Measurements from ENCODE around the gene BAMBI. TPM values are rescaled to one million over a fixed set of nuclear protein-coding genes. Genes with fewer than 3 reads are reported as not detected.

The BAMBI gene
- total and polyA plus RNA-seq, 8 donors: 0.85 to 9.1 (median 1.5) TPM; not detected in 3

GRCh38 chr10:28687683-28688001, 10.3 kb downstream of the BAMBI start:
- Histone ChIP-seq H3K27ac (no peak overlapping the region), H3K4me1 (peaks cover 0 to 5% (median 2%) of the 10 kb centered on the region in 4 donors), H3K27me3 (no peaks in the 10 kb centered on the region), H3K4me3 (no peak overlapping the region), H3K36me3 (no peaks in the 10 kb centered on the region), H3K9me3 (no peaks in the 10 kb centered on the region)
- DNase-seq: no peak
- TF ChIP-seq EP300 (IDR thresholded peaks at IDR 0.05): no peak
- no peak for TF ChIP-seq POLR2AphosphoS5 (IDR thresholded peaks at IDR 0.05)
- no peak for TF ChIP-seq POLR2A (IDR thresholded peaks at IDR 0.05)
- 64 to 79% (median 71%) methylated on average over 3 of the region's 3 CpGs for WGBS, 5 donors
- intact Hi-C loops (cut with DNase I; ENCODE audit: low total_unique reads): no loop called here

GRCh38 chr10:28690545-28690944, 13.2 kb downstream of the BAMBI start:
- no peak for TF ChIP-seq POLR2AphosphoS5 (IDR thresholded peaks at IDR 0.05)
- TF ChIP-seq POLR2A (IDR thresholded peaks at IDR 0.05): no peak
- TF ChIP-seq CTCF (IDR thresholded peaks at IDR 0.05): no peak
- no peak for TF ChIP-seq EP300 (IDR thresholded peaks at IDR 0.05)

GRCh38 chr10:28691187-28691694, 13.9 kb downstream of the BAMBI start:
- H3K4me1 ChIP-seq: no peaks in the 10 kb centered on the region
- TF ChIP-seq CTCF (IDR thresholded peaks at IDR 0.05): no peak
- no peak for TF ChIP-seq POLR2A (IDR thresholded peaks at IDR 0.05)
- TF ChIP-seq POLR2AphosphoS5 (IDR thresholded peaks at IDR 0.05): no peak
- TF ChIP-seq EP300 (IDR thresholded peaks at IDR 0.05): no peak
- no peak for DNase-seq
- WGBS, 5 donors: 74 to 91% (median 87%) methylated on average over 4 to 6 of the region's 6 CpGs
- H3K4me3 ChIP-seq: no peak overlapping the region
- no peaks in the 10 kb centered on the region for H3K36me3 ChIP-seq
- H3K27ac ChIP-seq: no peak overlapping the region
- no peaks in the 10 kb centered on the region for H3K9me3 ChIP-seq
- intact Hi-C loops (cut with DNase I; ENCODE audit: low total_unique reads): no loop called here
- peaks cover 0 to 20% (median 0%) of the 10 kb centered on the region in 3 donors for H3K27me3 ChIP-seq

More at GRCh38 chr10:28690545-28690944, 13.2 kb downstream of the BAMBI start:
- intact Hi-C loops (cut with DNase I; ENCODE audit: low total_unique reads): no loop called here
- Histone ChIP-seq H3K9me3 (no peaks in the 10 kb centered on the region), H3K27me3 (peaks cover 0 to 20% (median 0%) of the 10 kb centered on the region in 3 donors), H3K27ac (no peak overlapping the region), H3K36me3 (no peaks in the 10 kb centered on the region), H3K4me1 (no peaks in the 10 kb centered on the region), H3K4me3 (no peak overlapping the region)
- 63 to 83% (median 70%) methylated on average over 2 of the region's 2 CpGs for WGBS, 5 donors
- DNase-seq: no peak

GRCh38 chr10:28692050-28692449, 14.7 kb downstream of the BAMBI start:
- H3K4me1 ChIP-seq: no peaks in the 10 kb centered on the region
- H3K27me3 ChIP-seq: peaks cover 0 to 20% (median 0%) of the 10 kb centered on the region in 3 donors
- no peak for DNase-seq
- WGBS, 5 donors: 83 to 92% (median 88%) methylated on average over 3 of the region's 3 CpGs
- TF ChIP-seq CTCF (IDR thresholded peaks at IDR 0.05) (no peak), POLR2AphosphoS5 (IDR thresholded peaks at IDR 0.05) (no peak)
- H3K36me3 ChIP-seq: no peaks in the 10 kb centered on the region
- no peak overlapping the region for H3K4me3 ChIP-seq
- no peaks in the 10 kb centered on the region for H3K9me3 ChIP-seq
- no peak overlapping the region for H3K27ac ChIP-seq
- intact Hi-C loops (cut with DNase I; ENCODE audit: low total_unique reads): no loop called here

- no peak for DNase-seq
- no peak overlapping the region for H3K4me3 ChIP-seq
- no peaks in the 10 kb centered on the region for H3K4me1 ChIP-seq
- WGBS, 5 donors: 83 to 97% (median 92%) methylated on average over 5 of the region's 5 CpGs
- H3K9me3 ChIP-seq: no peaks in the 10 kb centered on the region
- H3K27me3 ChIP-seq: peaks cover 0 to 20% (median 0%) of the 10 kb centered on the region in 3 donors
- TF ChIP-seq POLR2A (IDR thresholded peaks at IDR 0.05) (no peak), CTCF (IDR thresholded peaks at IDR 0.05) (no peak), EP300 (IDR thresholded peaks at IDR 0.05) (no peak), POLR2AphosphoS5 (IDR thresholded peaks at IDR 0.05) (no peak)
- intact Hi-C loops (cut with DNase I; ENCODE audit: low total_unique reads): no loop called here
- no peak overlapping the region for H3K27ac ChIP-seq
- H3K36me3 ChIP-seq: no peaks in the 10 kb centered on the region
These were observed 17.2 kb downstream of the BAMBI start for GRCh38 chr10:28694530-28694929.
